Endometrium (tissue), 2 donors: ENCODE data around the gene CHPT1.

Experiments used
- FAIRE-seq: peaks from 2 replicates; lab custom pipeline; 2012; peaks lifted over from hg19 to GRCh38; lab: Jason Lieb, UNC
- donor health status: control.
- donor health status: control.

Gene CHPT1

GRCh38 chr12:101763246-101763931 is 65.9 kb downstream of the CHPT1 start:
- FAIRE-seq: no peak

GRCh38 chr12:101764051-101764792 is 66.8 kb downstream of the CHPT1 start:
- FAIRE-seq: no peak

GRCh38 chr12:101767537-101767936 is 70.1 kb downstream of the CHPT1 start:
- no peak for FAIRE-seq

GRCh38 chr12:101768781-101769180 is 71.3 kb downstream of the CHPT1 start:
- no peak for FAIRE-seq

- no peak for FAIRE-seq
These were observed 72.4 kb downstream of the CHPT1 start for GRCh38 chr12:101769865-101770264.

GRCh38 chr12:101772012-101772775 is 74.8 kb downstream of the CHPT1 start:
- no peak for FAIRE-seq

GRCh38 chr12:101773650-101774162 is 76.3 kb downstream of the CHPT1 start:
- peak; percentile 85 for FAIRE-seq

GRCh38 chr12:101775816-101776215 is 78.4 kb downstream of the CHPT1 start:
- no peak for FAIRE-seq

GRCh38 chr12:101777485-101777884 is 80.0 kb downstream of the CHPT1 start:
- FAIRE-seq: no peak

GRCh38 chr12:101777978-101778377 is 80.5 kb downstream of the CHPT1 start:
- no peak for FAIRE-seq
